Measurements from ENCODE around the gene CITED1. TPM values are rescaled to one million over a fixed set of nuclear protein-coding genes. Genes with fewer than 3 reads are reported as not detected.

The CITED1 gene
- total RNA-seq, 1 experiment from 2014 or later, result 0.36 TPM

- POLR2A ChIA-PET, result no interaction called here
- Histone ChIP-seq H3K27ac (ENCODE audit: low read length) (no peak overlapping the region), H3K4me1 (ENCODE audit: control insufficient read depth, insufficient read depth, low read length) (no peaks in the 10 kb centered on the region), H3K27me3 (ENCODE audit: control insufficient read depth, insufficient read depth, low read length) (no peaks in the 10 kb centered on the region), H3K4me3 (ENCODE audit: low read depth in 2 of 2, low read length in 2 of 2) (no peak overlapping the region), H3K36me3 (ENCODE audit: control insufficient read depth, insufficient read depth, low read length) (no peaks in the 10 kb centered on the region), H3K9me3 (ENCODE audit: control insufficient read depth, insufficient read depth, low read depth, low read length) (no peaks in the 10 kb centered on the region)
- intact Hi-C loops (cut with micrococcal nuclease; ENCODE audit: unreplicated experiment) (no loop called here), in situ Hi-C loops (cut with HindIII; ENCODE audit: low pct_unique_long_range_greater_than_20kb, low sequenced_read_pairs) (no loop called here)
- ATAC-seq, result no peak
- no peak for DNase-seq (ENCODE audit: low read depth, low spot score)
- TF ChIP-seq POLR2AphosphoS5 (IDR thresholded peaks at IDR 0.05; ENCODE audit: low read depth, low read length) (no peak), CTCF (IDR thresholded peaks at IDR 0.05) (no peak), SIN3A (IDR thresholded peaks at IDR 0.05; ENCODE audit: borderline replicate concordance, insufficient read depth, low read depth, low read length) (no peak), TCF7L2 (IDR thresholded peaks at IDR 0.05; ENCODE audit: low read depth, low read length) (no peak), REST (IDR thresholded peaks at IDR 0.05; ENCODE audit: insufficient read depth in 1 of 2, low read depth in 2 of 2, low read length in 1 of 2) (no peak)
- CTCF ChIA-PET, result no interaction called here
- no TSS peak for BruUV-seq (replicated peaks)
These were observed 42.7 kb upstream of the CITED1 start for GRCh38 chrX:72348247-72348979.

- intact Hi-C loops (cut with micrococcal nuclease; ENCODE audit: unreplicated experiment) (no loop called here), in situ Hi-C loops (cut with HindIII; ENCODE audit: low pct_unique_long_range_greater_than_20kb, low sequenced_read_pairs) (no loop called here)
- Histone ChIP-seq H3K27me3 (ENCODE audit: control insufficient read depth, insufficient read depth, low read length) (no peaks in the 10 kb centered on the region), H3K27ac (ENCODE audit: low read length) (no peak overlapping the region), H3K9me3 (ENCODE audit: control insufficient read depth, insufficient read depth, low read depth, low read length) (no peaks in the 10 kb centered on the region), H3K4me3 (ENCODE audit: low read depth in 2 of 2, low read length in 2 of 2) (no peak overlapping the region), H3K4me1 (ENCODE audit: control insufficient read depth, insufficient read depth, low read length) (no peaks in the 10 kb centered on the region), H3K36me3 (ENCODE audit: control insufficient read depth, insufficient read depth, low read length) (no peaks in the 10 kb centered on the region)
- no peak for DNase-seq (ENCODE audit: low read depth, low spot score)
- no peak for ATAC-seq
- POLR2A ChIA-PET, result interaction anchor here (0.6 kb wide), 2 partner anchors 61 to 1080 kb away, joined by 3 to 17 read pairs; no protein-coding TSS in a partner anchor
- TF ChIP-seq TCF7L2 (IDR thresholded peaks at IDR 0.05; ENCODE audit: low read depth, low read length) (no peak), SIN3A (IDR thresholded peaks at IDR 0.05; ENCODE audit: borderline replicate concordance, insufficient read depth, low read depth, low read length) (no peak), REST (IDR thresholded peaks at IDR 0.05; ENCODE audit: insufficient read depth in 1 of 2, low read depth in 2 of 2, low read length in 1 of 2) (no peak), CTCF (IDR thresholded peaks at IDR 0.05) (no peak), POLR2AphosphoS5 (IDR thresholded peaks at IDR 0.05; ENCODE audit: low read depth, low read length) (no peak)
- BruUV-seq (replicated peaks), result no TSS peak
- CTCF ChIA-PET, result no interaction called here
These were observed 41.7 kb upstream of the CITED1 start for GRCh38 chrX:72347366-72347765.
